ENCODE measurements around the gene ADAM11. TPM values are rescaled to one million over a fixed set of nuclear protein-coding genes. Genes with fewer than 3 reads are reported as not detected.

Gene ADAM11
- total RNA-seq, 4 donors from 2014 or later: under 0.01 to 0.98 (median 0.64) TPM

- DNase-seq (ENCODE audit: extremely low spot score): no peak
- Histone ChIP-seq H3K4me3 (no peak overlapping the region), H3K27me3 (no peaks in the 10 kb centered on the region), H3K4me1 (peaks cover 29 to 38% (median 35%) of the 10 kb centered on the region in 4 donors), H3K9me3 (no peaks in the 10 kb centered on the region), H3K27ac (replicated peaks in 1 of 4) (peak overlapping the region; percentile 4 to 57 (median 36)), H3K36me3 (no peaks in the 10 kb centered on the region)
- WGBS: 41% methylated on average over 14 of the region's 16 CpGs
- no peak for TF ChIP-seq POLR2AphosphoS5 (IDR thresholded peaks at IDR 0.05)
- TF ChIP-seq POLR2A (IDR thresholded peaks at IDR 0.05; ENCODE audit: low read depth): no peak
- no peak for TF ChIP-seq CTCF (IDR thresholded peaks at IDR 0.05)
- TF ChIP-seq EP300 (IDR thresholded peaks at IDR 0.05): no peak
- intact Hi-C loops (cut with DNase I): no loop called here
Observed at GRCh38 chr17:44786551-44787081, 27.8 kb downstream of the ADAM11 start.

GRCh38 chr17:44787271-44787940 is 28.6 kb downstream of the ADAM11 start:
- intact Hi-C loops (cut with DNase I): no loop called here
- 75% methylated on average over 15 of the region's 15 CpGs for WGBS
- H3K27ac ChIP-seq (replicated peaks in 1 of 4): peak overlapping the region; percentile 4 to 57 (median 36)
- no peaks in the 10 kb centered on the region for H3K9me3 ChIP-seq
- H3K36me3 ChIP-seq: no peaks in the 10 kb centered on the region
- DNase-seq (ENCODE audit: extremely low spot score): no peak
- peaks cover 21 to 31% (median 27%) of the 10 kb centered on the region in 4 donors for H3K4me1 ChIP-seq
- H3K27me3 ChIP-seq: no peaks in the 10 kb centered on the region
- TF ChIP-seq EP300 (IDR thresholded peaks at IDR 0.05): no peak
- no peak for TF ChIP-seq POLR2A (IDR thresholded peaks at IDR 0.05; ENCODE audit: low read depth)
- TF ChIP-seq CTCF (IDR thresholded peaks at IDR 0.05): no peak
- no peak for TF ChIP-seq POLR2AphosphoS5 (IDR thresholded peaks at IDR 0.05)
- no peak overlapping the region for H3K4me3 ChIP-seq

GRCh38 chr17:44788139-44788538 is 29.4 kb downstream of the ADAM11 start:
- H3K9me3 ChIP-seq: no peaks in the 10 kb centered on the region
- no peak overlapping the region for H3K4me3 ChIP-seq
- no peak overlapping the region for H3K27ac ChIP-seq (replicated peaks in 1 of 4)
- 87% methylated on average over 7 of the region's 7 CpGs for WGBS
- DNase-seq (ENCODE audit: extremely low spot score): no peak
- H3K4me1 ChIP-seq: peaks cover 15 to 24% (median 20%) of the 10 kb centered on the region in 4 donors
- H3K36me3 ChIP-seq: no peaks in the 10 kb centered on the region
- no peaks in the 10 kb centered on the region for H3K27me3 ChIP-seq
- intact Hi-C loops (cut with DNase I): no loop called here
- TF ChIP-seq POLR2AphosphoS5 (IDR thresholded peaks at IDR 0.05) (no peak), CTCF (IDR thresholded peaks at IDR 0.05) (no peak), EP300 (IDR thresholded peaks at IDR 0.05) (no peak), POLR2A (IDR thresholded peaks at IDR 0.05; ENCODE audit: low read depth) (no peak)

- TF ChIP-seq CTCF (IDR thresholded peaks at IDR 0.05) (no peak), EP300 (IDR thresholded peaks at IDR 0.05) (no peak), POLR2A (IDR thresholded peaks at IDR 0.05; ENCODE audit: low read depth) (no peak), POLR2AphosphoS5 (IDR thresholded peaks at IDR 0.05) (no peak)
- DNase-seq (ENCODE audit: extremely low spot score): no peak
- H3K9me3 ChIP-seq: no peaks in the 10 kb centered on the region
- no peaks in the 10 kb centered on the region for H3K36me3 ChIP-seq
- WGBS: 86% methylated on average over 1 of the region's 1 CpG
- peaks cover 39 to 41% (median 40%) of the 10 kb centered on the region in 4 donors for H3K4me1 ChIP-seq
- no peaks in the 10 kb centered on the region for H3K27me3 ChIP-seq
- no peak overlapping the region for H3K27ac ChIP-seq (replicated peaks in 1 of 4)
- H3K4me3 ChIP-seq: no peak overlapping the region
- intact Hi-C loops (cut with DNase I): no loop called here
Observed at GRCh38 chr17:44792276-44792675, 33.5 kb downstream of the ADAM11 start.

Measured in esophagus muscularis mucosa (tissue), 4 donors.